Neural progenitor cell (in vitro differentiated cells): Measurements from ENCODE around the gene CENPW. TPM values are rescaled to one million over a fixed set of nuclear protein-coding genes. Genes with fewer than 3 reads are reported as not detected.
A peak's percentile ranks its signal among the peaks of the same experiment; 100 is the strongest.

Experiments used
- DNase-seq: peaks from one replicate; pipeline ENCODE4 v3.0.0-alpha.2; 2016; ENCODE audit warnings: low spot score
- H2AFZ ChIP-seq: fragments of 200-600 bp; sonication (generic); replicated peaks from 2 replicates; pipeline ENCODE4 v1.6.1; 2016; ENCODE audit warnings: antibody characterized with exemption
- H3F3A ChIP-seq: fragments of 200-600 bp; sonication (generic); 2 replicates; pipeline ENCODE4 v1.6.1; 2016; ENCODE audit warnings: antibody characterized with exemption, low read depth
- H3K27ac ChIP-seq: fragments of 200-600 bp; sonication (generic); 2 replicates; pipeline ENCODE4 v1.5.1; 2016; ENCODE audit warnings: mild to moderate bottlenecking
- H3K27me3 ChIP-seq: fragments of 200-600 bp; sonication (generic); 2 replicates; pipeline ENCODE4 v1.6.1; 2016; ENCODE audit warnings: mild to moderate bottlenecking, moderate library complexity
- H3K36me3 ChIP-seq: fragments of 200-600 bp; sonication (generic); 2 replicates; pipeline ENCODE4 v1.5.1; 2016
- H3K4me1 ChIP-seq: fragments of 200-600 bp; sonication (generic); 2 replicates; pipeline ENCODE4 v1.6.1; 2016; ENCODE audit warnings: mixed run types
- H3K4me2 ChIP-seq: fragments of 200-600 bp; sonication (generic); 2 replicates; pipeline ENCODE4 v1.6.1; 2016
- H3K4me3 ChIP-seq: fragments of 200-600 bp; sonication (generic); 2 replicates; pipeline ENCODE4 v1.5.1; 2016
- H3K79me2 ChIP-seq: fragments of 200-600 bp; sonication (generic); 2 replicates; pipeline ENCODE4 v1.6.1; 2016; ENCODE audit warnings: low read depth
- H3K9ac ChIP-seq: fragments of 200-600 bp; sonication (generic); 2 replicates; pipeline ENCODE4 v1.6.1; 2016
- H3K9me3 ChIP-seq: fragments of 200-600 bp; sonication (generic); 2 replicates; pipeline ENCODE4 v1.5.1; 2016; ENCODE audit warnings: low read depth
- H4K20me1 ChIP-seq: fragments of 200-600 bp; sonication (generic); 2 replicates; pipeline ENCODE4 v1.6.1; 2016; ENCODE audit warnings: low read depth
- H3K27ac Mint-ChIP-seq: 3 replicates; pipeline ENCODE4 v1.8.0; 2021; ENCODE audit warnings: mixed read lengths
- H3K27me3 Mint-ChIP-seq: 2 replicates; pipeline ENCODE4 v1.8.0; 2022; ENCODE audit warnings: low read depth, mild to moderate bottlenecking, inconsistent platforms, moderate library complexity, mixed read lengths; ENCODE audit not compliant: insufficient read depth
- H3K36me3 Mint-ChIP-seq: 3 replicates; pipeline ENCODE4 v1.8.0; 2021; ENCODE audit warnings: mixed read lengths
- H3K4me1 Mint-ChIP-seq: 3 replicates; pipeline ENCODE4 v1.8.0; 2021; ENCODE audit warnings: mixed read lengths
- H3K4me3 Mint-ChIP-seq: 3 replicates; pipeline ENCODE4 v1.8.0; 2021; ENCODE audit warnings: mild to moderate bottlenecking, moderate library complexity, mixed read lengths
- H3K9me3 Mint-ChIP-seq: 3 replicates; pipeline ENCODE4 v1.8.0; 2020; ENCODE audit warnings: mixed read lengths
- CTCF ChIP-seq: fragments of 200-600 bp; sonication (generic); IDR thresholded peaks from 2 replicates; pipeline ENCODE4 v1.5.1; 2017; ENCODE audit warnings: antibody characterized with exemption, mild to moderate bottlenecking
- EZH2 ChIP-seq: fragments of 200-600 bp; sonication (generic); IDR thresholded peaks from 2 replicates; pipeline ENCODE4 v1.6.1; 2017; ENCODE audit warnings: antibody characterized with exemption, mild to moderate bottlenecking, moderate library complexity
- EZH2phosphoT487 ChIP-seq: fragments of 200-600 bp; sonication (generic); IDR thresholded peaks from 2 replicates; pipeline ENCODE4 v1.6.1; 2017; ENCODE audit warnings: antibody characterized with exemption
- total RNA-seq: library from RNA; depleted of rRNA; stranded (reverse); fragments of >200 nt; gene quantifications from 2 replicates; pipeline ENCODE4 v1.2.3, GENCODE V29; 2015; ENCODE audit warnings: low replicate concordance

The CENPW gene
- total RNA-seq, 1 donor from 2014 or later: 47.5 TPM

- Histone ChIP-seq H3F3A (no peaks in the 10 kb centered on the region), H3K9ac (no peak overlapping the region), H3K36me3 (no peaks in the 10 kb centered on the region), H3K9me3 (no peaks in the 10 kb centered on the region), H3K27ac (no peak overlapping the region), H3K79me2 (no peaks in the 10 kb centered on the region), H3K4me3 (no peak overlapping the region), H3K27me3 (no peaks in the 10 kb centered on the region), H2AFZ (no peak overlapping the region), H4K20me1 (no peaks in the 10 kb centered on the region), H3K4me1 (no peaks in the 10 kb centered on the region), H3K4me2 (no peak overlapping the region)
- H3K27me3 Mint-ChIP-seq: no peaks in the 10 kb centered on the region
- H3K36me3 Mint-ChIP-seq: no peaks in the 10 kb centered on the region
- H3K9me3 Mint-ChIP-seq: no peaks in the 10 kb centered on the region
- H3K4me1 Mint-ChIP-seq: no peaks in the 10 kb centered on the region
- no peak overlapping the region for H3K4me3 Mint-ChIP-seq
- H3K27ac Mint-ChIP-seq: no peak overlapping the region
- no peak for DNase-seq
- no peak for TF ChIP-seq CTCF
- no peak for TF ChIP-seq EZH2
- no peak for TF ChIP-seq EZH2phosphoT487
These were observed 31.6 kb upstream of the CENPW start for GRCh38 chr6:126308362-126308761.

- Mint-ChIP-seq H3K27ac (no peak overlapping the region), H3K4me3 (no peak overlapping the region), H3K9me3 (no peaks in the 10 kb centered on the region), H3K4me1 (no peaks in the 10 kb centered on the region), H3K36me3 (no peaks in the 10 kb centered on the region), H3K27me3 (no peaks in the 10 kb centered on the region)
- Histone ChIP-seq H3K9me3 (no peaks in the 10 kb centered on the region), H3K36me3 (no peaks in the 10 kb centered on the region), H3K4me3 (no peak overlapping the region), H3K4me1 (no peaks in the 10 kb centered on the region), H3K27me3 (no peaks in the 10 kb centered on the region), H3K27ac (no peak overlapping the region), H3K4me2 (no peak overlapping the region), H2AFZ (no peak overlapping the region), H3F3A (no peaks in the 10 kb centered on the region), H3K79me2 (no peaks in the 10 kb centered on the region), H3K9ac (no peak overlapping the region), H4K20me1 (no peaks in the 10 kb centered on the region)
- peak; percentile 3 for DNase-seq
- TF ChIP-seq EZH2: no peak
- no peak for TF ChIP-seq EZH2phosphoT487
- peak; percentile 45 for TF ChIP-seq CTCF
These were observed 27.8 kb upstream of the CENPW start for GRCh38 chr6:126312013-126312665.

- no peak for TF ChIP-seq CTCF
- Histone ChIP-seq H3K9ac (no peak overlapping the region), H3K4me1 (no peaks in the 10 kb centered on the region), H3K79me2 (no peaks in the 10 kb centered on the region), H3K9me3 (no peaks in the 10 kb centered on the region), H3K27me3 (no peaks in the 10 kb centered on the region), H4K20me1 (no peaks in the 10 kb centered on the region), H3K27ac (no peak overlapping the region), H3K4me2 (no peak overlapping the region), H2AFZ (no peak overlapping the region), H3F3A (no peaks in the 10 kb centered on the region), H3K36me3 (no peaks in the 10 kb centered on the region), H3K4me3 (no peak overlapping the region)
- no peak for DNase-seq
- H3K36me3 Mint-ChIP-seq: no peaks in the 10 kb centered on the region
- H3K27ac Mint-ChIP-seq: no peak overlapping the region
- no peaks in the 10 kb centered on the region for H3K9me3 Mint-ChIP-seq
- H3K4me3 Mint-ChIP-seq: no peak overlapping the region
- H3K27me3 Mint-ChIP-seq: no peaks in the 10 kb centered on the region
- H3K4me1 Mint-ChIP-seq: no peaks in the 10 kb centered on the region
These were observed 26.0 kb upstream of the CENPW start for GRCh38 chr6:126313941-126314340.
